Upper lobe of right lung (tissue), 1 donor: ENCODE measurements around the gene EDN2. TPM values are rescaled to one million over a fixed set of nuclear protein-coding genes. Genes with fewer than 3 reads are reported as not detected.

Source experiments
- ATAC-seq: fragments of 200-7000 bp; cut with Tn5 transposase; one replicate; pipeline ENCODE4 v1.9.1; 2020; ENCODE audit warnings: mild to moderate bottlenecking, moderate library complexity
- DNase-seq: peaks from one replicate; pipeline ENCODE4 v3.0.0-alpha.2; 2020
- H3K27ac ChIP-seq: fragments of 200-600 bp; one replicate; pipeline ENCODE4 v1.8.0; 2022
- H3K27me3 ChIP-seq: fragments of 200-600 bp; one replicate; pipeline ENCODE4 v1.8.0; 2022; ENCODE audit warnings: mild to moderate bottlenecking
- H3K36me3 ChIP-seq: fragments of 200-600 bp; one replicate; pipeline ENCODE4 v1.8.0; 2022
- H3K4me1 ChIP-seq: fragments of 200-600 bp; one replicate; pipeline ENCODE4 v1.8.0; 2022
- H3K4me3 ChIP-seq: fragments of 200-600 bp; one replicate; pipeline ENCODE4 v1.8.0; 2022; ENCODE audit warnings: mild to moderate bottlenecking
- H3K9me3 ChIP-seq: fragments of 200-600 bp; one replicate; pipeline ENCODE4 v1.8.0; 2022
- CTCF ChIP-seq: fragments of 200-600 bp; IDR thresholded peaks from one replicate; pipeline ENCODE4 v1.8.0; 2022; ENCODE audit warnings: antibody characterized with exemption
- intact Hi-C: fragments of 100-400 bp; cut with DNase I; formaldehyde crosslinking; loops from one replicate; pipeline ENCODE4 v1.11.0; 2022
- total RNA-seq: library from RNA; stranded (reverse); fragmentation: NEBNext Ultra II Directional; extraction: Animal tissue kit (Norgen Biotek cat#: 25700); gene quantifications from one replicate; pipeline ENCODE4 v1.2.1, GENCODE V29; 2021
- donor health status: DM: no; HTN: yes; CAD: no; lungs with severe emphysema.

The EDN2 gene
- total RNA-seq, 1 donor from 2014 or later: not detected

DNA sequence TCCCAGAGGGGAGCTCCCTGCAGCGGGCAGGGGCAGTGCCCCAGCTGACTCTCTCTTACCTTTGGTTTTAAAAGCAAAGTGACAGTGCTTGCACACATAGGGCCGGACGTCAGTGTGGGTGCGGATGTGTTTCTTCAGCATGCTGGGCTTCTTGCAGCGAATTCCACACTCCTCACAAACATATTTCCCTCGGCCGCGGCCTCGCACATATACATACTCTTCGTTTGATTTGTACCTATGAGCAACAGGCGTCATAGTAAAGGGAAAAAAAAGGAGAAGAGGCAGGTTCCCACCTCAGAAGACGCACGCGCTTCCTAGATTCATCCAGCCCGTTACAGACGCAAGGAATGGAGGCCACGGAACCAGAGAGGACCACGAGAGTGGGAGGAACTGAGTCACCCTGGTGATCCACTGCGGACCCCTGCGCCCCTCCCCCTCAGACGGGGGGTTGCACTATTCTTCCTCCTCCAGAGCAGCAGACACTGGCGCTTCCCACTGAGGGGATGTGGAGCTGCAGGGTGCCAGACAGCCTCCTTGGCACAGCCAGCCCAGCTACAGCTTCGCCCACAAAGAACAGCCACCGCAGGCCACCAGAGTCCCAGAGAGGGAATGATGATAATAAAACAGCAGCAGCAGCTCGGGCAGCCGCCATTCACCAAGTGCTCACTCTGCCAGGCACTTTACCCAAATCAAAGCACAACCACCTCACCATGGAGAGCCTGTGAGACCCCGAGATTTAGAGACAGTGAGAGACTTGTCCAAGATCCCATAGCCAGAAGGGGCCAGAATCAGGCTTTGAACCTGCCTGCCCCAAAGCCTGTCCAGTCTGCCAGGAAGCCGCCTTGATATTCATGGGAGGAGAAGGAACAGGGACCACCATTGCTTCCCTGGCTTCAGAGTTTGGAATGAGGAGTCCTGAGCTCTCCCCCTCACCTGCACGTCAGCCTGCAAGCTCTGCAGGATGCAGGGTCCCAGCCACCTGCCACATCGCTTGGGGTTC lies 40.5 kb upstream of the EDN2 start:
- Histone ChIP-seq H3K4me1 (no peaks in the 10 kb centered on the region), H3K27ac (no peak overlapping the region), H3K27me3 (no peaks in the 10 kb centered on the region), H3K36me3 (no peaks in the 10 kb centered on the region), H3K4me3 (no peak overlapping the region), H3K9me3 (no peaks in the 10 kb centered on the region)
- ATAC-seq (no peak), DNase-seq (no peak)
- intact Hi-C loops: no loop called here
- no peak for TF ChIP-seq CTCF

DNA sequence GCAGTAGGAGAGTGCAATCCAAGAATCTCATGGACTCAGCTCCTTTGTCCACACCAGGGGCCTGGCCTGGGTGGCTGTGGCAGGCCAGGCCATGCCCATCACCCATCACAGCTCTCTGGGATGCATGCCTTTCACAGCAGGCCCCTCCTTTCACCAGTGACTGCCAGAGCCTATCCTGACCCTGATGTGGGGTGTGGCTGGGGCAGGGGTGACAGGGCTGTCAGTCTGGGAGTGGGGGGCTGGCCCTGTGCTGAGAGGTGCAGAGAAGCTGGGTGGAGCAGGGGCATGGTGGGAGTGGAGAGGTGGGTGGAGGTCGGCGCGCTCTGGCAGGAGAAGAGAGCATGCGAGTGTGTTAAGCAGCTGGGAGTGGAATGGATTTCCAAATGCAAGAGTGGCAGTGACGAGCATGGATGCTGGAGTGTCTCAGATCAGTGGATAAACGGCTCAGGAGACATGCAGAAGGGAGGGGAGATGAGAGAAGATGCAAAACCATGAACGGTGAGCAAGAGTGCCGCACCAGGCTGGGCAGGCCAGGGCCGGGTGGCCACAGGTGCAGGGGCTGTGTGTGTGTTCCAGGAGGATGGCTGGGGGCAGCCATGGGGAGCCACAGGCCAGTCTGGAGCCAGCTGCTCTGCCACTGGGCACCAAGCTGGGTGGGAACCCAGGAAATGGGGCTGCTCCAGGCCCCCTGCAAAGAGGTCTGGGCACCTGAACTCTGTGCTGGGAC lies 39.6 kb upstream of the EDN2 start:
- H3K4me1 ChIP-seq: no peaks in the 10 kb centered on the region
- intact Hi-C loops: no loop called here
- TF ChIP-seq CTCF: no peak
- no peak for ATAC-seq
- H3K4me3 ChIP-seq: no peak overlapping the region
- H3K9me3 ChIP-seq: no peaks in the 10 kb centered on the region
- H3K36me3 ChIP-seq: no peaks in the 10 kb centered on the region
- H3K27me3 ChIP-seq: no peaks in the 10 kb centered on the region
- no peak for DNase-seq
- H3K27ac ChIP-seq: no peak overlapping the region

DNA sequence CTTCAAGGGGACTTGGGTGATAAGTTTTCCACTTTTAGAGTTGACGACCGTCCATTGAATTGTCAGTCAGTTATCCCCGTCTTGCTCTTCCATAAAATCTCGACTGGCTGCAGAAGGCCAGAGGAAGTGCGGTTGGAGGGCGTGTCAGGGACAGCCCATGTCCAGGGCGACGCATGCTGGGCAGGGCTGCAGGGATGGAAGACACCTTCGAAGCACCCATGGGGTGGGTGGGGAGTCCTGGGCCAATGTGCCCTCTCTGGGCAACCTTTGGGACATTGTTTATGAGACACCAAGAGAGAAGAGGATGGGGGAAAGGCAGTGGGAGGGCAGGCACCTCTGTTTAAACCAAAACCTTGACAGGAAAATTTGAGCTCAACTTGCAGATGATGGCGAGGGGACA lies 38.6 kb upstream of the EDN2 start:
- Histone ChIP-seq H3K4me3 (no peak overlapping the region), H3K36me3 (no peaks in the 10 kb centered on the region), H3K9me3 (no peaks in the 10 kb centered on the region), H3K27ac (no peak overlapping the region), H3K27me3 (no peaks in the 10 kb centered on the region), H3K4me1 (no peaks in the 10 kb centered on the region)
- TF ChIP-seq CTCF: no peak
- DNase-seq (no peak), ATAC-seq (no peak)
- intact Hi-C loops: no loop called here

- Histone ChIP-seq H3K27me3 (no peaks in the 10 kb centered on the region), H3K4me3 (no peak overlapping the region), H3K4me1 (no peaks in the 10 kb centered on the region), H3K36me3 (no peaks in the 10 kb centered on the region), H3K27ac (no peak overlapping the region), H3K9me3 (no peaks in the 10 kb centered on the region)
- ATAC-seq (no peak), DNase-seq (no peak)
- intact Hi-C loops: no loop called here
- TF ChIP-seq CTCF: no peak
Measured at GRCh38 chr1:41521766-41522165, 37.3 kb upstream of the EDN2 start.

- H3K27ac ChIP-seq: no peak overlapping the region
- ATAC-seq: peak; percentile 43
- no peak overlapping the region for H3K4me3 ChIP-seq
- H3K9me3 ChIP-seq: no peaks in the 10 kb centered on the region
- intact Hi-C loops: no loop called here
- H3K27me3 ChIP-seq: no peaks in the 10 kb centered on the region
- H3K36me3 ChIP-seq: no peaks in the 10 kb centered on the region
- no peak for DNase-seq
- H3K4me1 ChIP-seq: peaks cover 6% of the 10 kb centered on the region
- TF ChIP-seq CTCF: no peak
Measured at GRCh38 chr1:41520951-41521752, 36.7 kb upstream of the EDN2 start.
